ENCODE measurements around the gene CXCL12.

CXCL12 gene

GRCh38 chr10:44385026-44385695, at the start of gene CXCL12:
Gene CXCL12, minus strand, starts transcription at chr10:44385097. Its CDS starts 92 bp downstream, at chr10:44385005.
- peak in 7 of 51 donors; percentile 8 to 39 (median 34) for DNase-seq

DNA sequence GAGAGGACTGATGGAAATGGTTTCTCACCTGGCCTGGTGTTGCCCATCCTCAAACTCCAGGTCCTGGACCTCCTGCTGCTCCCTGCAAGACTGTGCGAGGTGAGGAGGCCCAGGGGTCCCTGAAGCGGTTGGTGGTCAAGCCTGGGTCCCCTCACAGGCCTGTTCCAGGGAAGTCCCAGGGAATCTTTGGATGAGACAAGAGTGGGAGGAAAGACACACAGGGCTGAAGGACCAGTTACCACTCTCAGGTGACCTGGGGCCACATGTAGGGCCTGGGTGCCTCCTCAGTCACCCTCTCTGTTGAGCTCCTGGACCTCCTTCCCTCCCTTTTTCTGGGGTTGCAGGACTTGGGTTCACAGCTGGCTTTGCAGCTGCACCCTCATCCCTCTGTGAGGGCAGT, 42.6 kb upstream of the CXCL12 start:
- no peak for DNase-seq

- DNase-seq = no peak
Measured at GRCh38 chr10:44427037-44427436, 42.1 kb upstream of the CXCL12 start.

DNA sequence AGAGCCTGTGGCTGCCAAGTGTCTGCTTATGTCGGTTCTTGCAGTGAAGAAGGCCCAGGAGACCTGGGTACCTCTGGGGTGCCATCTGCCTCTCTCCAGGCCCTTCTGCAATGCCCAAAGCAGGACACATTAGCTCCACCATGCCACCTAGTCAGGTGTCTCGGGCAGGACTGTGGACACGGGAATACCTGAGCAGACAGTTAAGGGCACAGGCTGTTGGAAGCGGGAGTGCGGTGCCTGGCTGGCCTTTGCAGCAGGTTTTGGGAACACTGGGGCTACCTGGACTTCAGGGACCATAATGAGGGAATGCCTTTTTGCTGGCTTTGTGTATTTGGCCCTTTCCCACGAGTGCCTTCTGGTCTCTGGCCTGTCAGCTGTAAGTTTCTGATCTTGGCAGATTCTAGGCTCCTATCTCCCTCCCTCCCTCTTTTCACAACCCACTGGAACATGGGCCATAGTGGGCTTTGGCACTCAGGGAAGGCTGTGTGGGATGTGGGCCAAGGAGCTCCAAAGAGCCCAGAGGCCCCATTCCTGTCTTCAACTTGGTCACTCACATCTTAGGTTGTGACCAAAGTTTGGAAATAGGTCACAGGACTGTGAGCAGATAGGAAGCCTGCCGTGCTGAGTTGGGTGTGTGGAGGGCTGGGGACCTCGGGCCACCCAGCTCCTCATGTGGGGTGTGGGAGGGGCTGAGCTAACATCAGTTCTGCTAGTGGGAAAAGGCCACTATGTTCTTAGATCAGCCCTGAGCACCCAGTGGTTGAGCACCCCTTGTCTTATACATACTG, 41.5 kb upstream of the CXCL12 start:
- DNase-seq = no peak

- DNase-seq = no peak
Measured at GRCh38 chr10:44425466-44425865, 40.6 kb upstream of the CXCL12 start.

DNA sequence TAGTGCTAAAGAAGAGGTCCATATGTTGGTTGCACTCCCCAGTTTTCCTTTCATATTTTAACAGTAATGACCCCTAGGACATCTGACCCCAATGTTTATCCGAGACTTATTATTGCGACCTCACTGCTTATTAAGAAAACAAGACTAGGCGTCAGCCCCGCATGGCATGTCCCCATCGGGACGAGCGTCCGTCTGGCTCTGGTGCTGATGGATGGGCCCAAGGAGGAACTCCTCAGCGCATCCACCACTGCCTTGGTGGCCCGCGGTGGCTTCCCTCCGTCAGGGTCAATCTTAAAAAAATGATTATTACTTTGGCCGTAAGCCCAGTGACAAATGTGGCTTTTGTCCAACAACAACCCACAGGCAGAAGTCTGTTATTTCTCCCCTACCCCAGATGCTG, 40.1 kb upstream of the CXCL12 start:
- DNase-seq = no peak

- no peak for DNase-seq
Measured at GRCh38 chr10:44424298-44424697, 39.4 kb upstream of the CXCL12 start.

DNA sequence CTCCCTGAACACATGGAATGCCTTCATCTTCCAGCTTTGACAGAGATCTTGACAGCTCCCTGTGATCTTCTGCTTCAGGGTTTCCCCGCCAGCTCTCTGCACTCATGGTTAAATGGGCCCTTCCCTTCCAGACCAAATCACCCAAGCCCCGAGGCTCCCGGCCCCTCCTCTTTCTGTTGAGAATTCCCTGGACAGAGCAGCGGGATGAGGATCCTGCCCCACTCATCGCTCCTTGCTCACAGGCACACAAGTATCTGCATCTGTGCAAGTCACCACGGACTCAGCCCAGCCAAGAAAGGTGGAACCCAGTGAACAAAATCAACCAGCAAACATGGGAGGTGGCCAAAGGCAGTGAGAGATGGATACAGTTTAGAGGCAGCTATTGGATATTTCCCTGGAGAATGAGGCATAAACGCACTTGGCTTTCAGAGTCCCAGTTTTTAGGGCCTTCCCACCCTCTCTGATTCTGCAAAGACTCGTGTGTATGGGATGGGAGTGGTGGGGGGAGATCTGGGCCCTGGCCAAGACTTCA, 37.7 kb upstream of the CXCL12 start:
- no peak for DNase-seq

DNA sequence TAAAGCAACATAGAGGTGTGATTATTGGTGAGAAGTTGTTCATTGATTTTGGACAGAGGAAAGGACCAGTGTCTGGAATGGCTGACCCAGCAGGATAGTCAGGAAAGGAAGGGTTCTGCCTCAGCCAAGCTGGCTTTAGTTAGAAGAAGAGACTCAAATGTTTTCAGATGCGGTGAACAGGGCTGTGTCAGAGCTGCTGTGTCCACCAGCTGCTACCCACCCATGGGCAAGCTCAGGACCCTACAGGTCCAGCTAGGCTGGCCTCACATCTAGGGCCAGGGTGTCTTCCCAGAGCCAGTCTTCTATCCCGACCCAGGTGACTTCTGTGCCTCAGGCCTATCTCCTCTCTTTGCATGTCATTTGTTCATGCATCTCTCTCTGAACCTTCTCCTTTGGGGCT, 37.3 kb upstream of the CXCL12 start:
- no peak for DNase-seq

DNA sequence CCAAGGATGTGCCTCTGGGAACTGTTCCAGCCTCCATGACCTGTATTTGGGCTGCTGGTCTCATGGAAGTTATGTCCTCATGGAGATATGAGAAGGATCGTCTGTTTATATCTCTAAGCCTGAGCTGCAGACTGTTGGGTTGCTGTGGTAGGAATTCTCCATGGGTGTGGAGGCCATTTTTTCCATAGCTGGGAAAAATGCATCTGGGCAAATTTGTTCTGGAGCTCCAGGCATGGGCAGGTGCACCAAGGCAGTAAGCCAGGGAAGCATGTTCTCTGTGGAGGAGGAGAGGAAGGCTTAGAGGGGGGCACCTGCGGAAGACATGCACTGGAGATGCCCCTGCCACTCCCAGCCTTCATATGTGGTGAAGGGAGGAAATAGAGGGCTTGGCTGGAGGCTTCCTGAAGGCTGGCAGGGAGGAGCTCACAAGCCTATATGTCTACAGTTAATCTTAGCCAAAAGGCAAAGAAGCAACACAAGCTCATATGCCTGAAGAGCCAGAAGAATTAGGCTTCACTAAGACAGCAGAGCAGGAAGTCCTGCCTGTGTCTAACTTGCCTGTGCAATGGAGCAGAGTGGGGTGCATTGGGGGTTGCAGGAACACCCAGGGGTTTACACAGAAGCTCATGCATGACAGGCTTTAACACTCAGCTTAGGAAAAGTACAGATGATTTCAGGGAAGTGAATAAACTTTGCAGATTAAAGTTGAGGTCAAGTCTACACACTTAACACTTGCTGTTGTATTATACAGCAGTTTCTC, 35.1 kb upstream of the CXCL12 start:
- DNase-seq = no peak

GRCh38 chr10:44418637-44419036, 33.7 kb upstream of the CXCL12 start:
- no peak for DNase-seq

DNA sequence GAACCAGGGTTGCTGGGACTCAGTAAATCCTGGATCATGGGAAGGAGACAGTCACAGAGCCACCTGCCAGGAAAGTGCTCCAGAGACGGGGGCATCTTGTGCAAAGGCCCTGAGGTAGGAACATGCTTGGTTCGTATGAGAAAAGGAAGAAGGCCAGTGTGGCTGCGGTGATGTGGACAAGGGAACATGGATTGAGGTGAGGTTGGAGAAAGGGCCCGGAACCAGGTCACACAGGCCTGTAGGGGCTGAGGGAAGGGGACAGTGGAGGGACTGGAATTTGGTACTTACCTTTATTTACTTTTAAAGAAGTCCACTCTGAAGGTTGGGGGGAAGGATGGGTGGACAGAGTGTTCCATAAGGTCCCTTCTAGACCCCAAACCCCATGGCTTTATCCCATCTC, 32.9 kb upstream of the CXCL12 start:
- DNase-seq = no peak

DNA sequence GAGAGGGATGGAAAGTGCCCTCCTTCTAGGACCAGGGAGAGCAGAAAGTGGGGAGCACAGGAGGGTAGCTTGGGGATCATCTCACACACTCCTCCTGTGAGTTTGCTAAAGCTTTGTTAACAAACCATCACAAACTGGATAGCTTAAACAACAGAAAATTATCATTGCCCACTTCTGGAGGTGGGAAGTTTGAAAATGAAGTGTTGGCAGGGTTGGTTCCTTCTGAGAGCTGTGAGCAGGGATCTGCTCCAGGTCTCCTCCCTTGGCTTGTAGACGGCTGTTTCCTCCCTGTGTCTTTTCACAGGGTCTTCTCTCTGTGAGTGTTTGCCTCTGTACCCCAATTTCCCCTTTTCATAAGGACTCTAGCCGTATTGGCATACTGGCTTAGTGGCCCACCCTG, 32.0 kb upstream of the CXCL12 start:
- DNase-seq = no peak

GRCh38 chr10:44416021-44416771, 31.3 kb upstream of the CXCL12 start:
- DNase-seq = no peak

GRCh38 chr10:44415121-44415520, 30.2 kb upstream of the CXCL12 start:
- DNase-seq = no peak

DNA sequence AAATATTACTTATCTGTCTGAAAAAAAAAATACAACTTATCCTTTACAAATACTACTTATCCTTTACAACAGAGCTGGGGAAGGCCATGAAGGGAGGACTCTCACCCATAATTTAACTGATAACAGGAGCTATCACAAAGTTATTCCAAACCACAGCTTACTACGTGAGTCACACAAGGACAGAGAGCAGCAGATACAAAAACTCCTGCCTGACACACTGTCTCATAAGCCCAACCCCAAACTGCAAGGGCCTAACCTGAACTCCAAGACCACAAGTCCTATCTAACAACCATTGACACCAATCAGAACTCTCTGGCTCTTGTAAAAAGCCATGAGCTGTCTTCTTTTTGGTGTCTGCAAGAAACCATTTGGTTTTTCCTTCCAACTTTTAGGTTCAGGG, 28.5 kb upstream of the CXCL12 start:
- no peak for DNase-seq

GRCh38 chr10:44411251-44411650, 26.4 kb upstream of the CXCL12 start:
- DNase-seq = no peak

GRCh38 chr10:44404741-44405437, 20.0 kb upstream of the CXCL12 start:
- no peak for DNase-seq

DNA sequence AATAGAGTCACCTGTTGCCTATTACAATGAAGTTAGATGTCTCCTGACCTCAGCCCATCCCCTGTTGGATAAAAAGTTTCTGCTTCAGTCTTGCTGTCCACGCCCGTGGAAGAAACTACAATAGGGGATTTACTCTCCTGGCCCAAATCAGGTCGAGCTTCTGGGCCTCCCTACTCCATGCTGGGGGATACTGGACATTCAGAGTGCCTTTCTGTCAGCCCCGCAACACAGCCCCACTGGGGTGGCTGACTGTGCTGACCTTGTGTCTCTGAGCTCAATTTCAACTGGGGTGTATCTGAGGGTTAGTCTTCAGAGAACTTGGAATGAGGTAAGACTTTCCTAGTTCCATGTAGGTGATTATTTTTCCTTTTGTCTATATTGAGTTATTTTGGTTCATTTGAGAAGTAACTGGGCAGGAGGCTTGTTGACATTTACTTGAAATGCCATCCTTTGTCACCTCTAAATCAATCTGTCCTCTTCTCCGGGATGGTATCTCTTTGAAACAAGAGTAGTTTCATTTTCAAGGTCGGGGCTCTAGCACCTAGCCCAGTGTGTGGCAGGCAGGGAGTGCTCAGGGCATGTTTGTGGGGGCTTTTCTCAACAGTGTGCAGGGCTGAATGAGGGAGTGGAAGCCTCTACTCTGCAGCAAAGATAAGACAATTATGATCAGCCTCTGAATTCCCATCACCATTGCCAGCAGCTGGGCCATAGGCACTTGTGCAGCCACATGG, 17.7 kb upstream of the CXCL12 start:
- no peak for DNase-seq

GRCh38 chr10:44400541-44400940, 15.6 kb upstream of the CXCL12 start:
- DNase-seq = no peak
